PFSK-1 (cell line): Measurements from ENCODE around the gene RASSF4.

Experiments
- FOXP2 ChIP-seq: optimal IDR thresholded peaks from 2 replicates; pipeline ENCODE3; 2011; ENCODE audit warnings: borderline replicate concordance, control low read depth, inconsistent platforms; ENCODE audit not compliant: insufficient read depth; ENCODE audit errors: extremely low read length, extremely low read depth
- POLR2AphosphoS5 ChIP-seq: IDR thresholded peaks from 2 replicates; pipeline ENCODE4 v1.6.1; 2012; ENCODE audit warnings: low read depth, mild to moderate bottlenecking, control low read depth, low read length, moderate library complexity
- SIN3A ChIP-seq: IDR thresholded peaks from 2 replicates; pipeline ENCODE4 v1.6.1; 2012; ENCODE audit warnings: mild to moderate bottlenecking, low read length, moderate library complexity, borderline replicate concordance; ENCODE audit not compliant: insufficient read depth
- TAF1 ChIP-seq: IDR thresholded peaks from 2 replicates; pipeline ENCODE4 v1.6.1; 2012; ENCODE audit warnings: low read length, control low read depth, borderline replicate concordance; ENCODE audit not compliant: insufficient read depth
- TF ChIP-seq, protein P1 (sequence below), 2 experiments: IDR thresholded peaks; 2 replicates each; pipeline versions ENCODE4 v1.6.1 to v1.8.0; 2011 to 2012; ENCODE audit warnings: low read depth in 2 of 2, low read length in 2 of 2, control low read depth in 1 of 2, inconsistent platforms in 1 of 2, mild to moderate bottlenecking in 1 of 2, moderate library complexity in 1 of 2; ENCODE audit not compliant: insufficient read depth in 1 of 2

RASSF4 gene

DNA sequence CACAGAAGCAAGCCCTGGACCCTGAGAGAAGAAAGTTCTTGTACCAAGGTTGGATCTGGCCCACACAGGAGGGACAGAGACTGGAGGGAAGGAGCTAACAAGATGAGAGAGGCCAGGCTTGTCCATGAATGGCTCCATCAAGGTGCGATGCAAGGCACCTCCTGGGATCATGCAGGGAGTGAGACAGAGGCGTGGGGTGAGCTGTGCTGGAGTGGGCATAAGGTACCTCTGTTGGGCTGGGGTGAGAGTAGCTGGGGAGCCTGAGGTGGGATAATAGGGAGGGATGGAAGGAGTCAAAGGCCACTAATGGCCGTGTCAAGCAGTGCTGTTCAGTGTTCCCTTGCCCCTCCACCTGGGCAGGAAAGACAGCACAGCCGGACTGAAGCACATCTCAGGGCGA is 38.5 kb upstream of the RASSF4 start:
- TF ChIP-seq FOXP2 (no peak), TAF1 (no peak), SIN3A (no peak), POLR2AphosphoS5 (no peak)
- TF ChIP-seq, protein P1, sequence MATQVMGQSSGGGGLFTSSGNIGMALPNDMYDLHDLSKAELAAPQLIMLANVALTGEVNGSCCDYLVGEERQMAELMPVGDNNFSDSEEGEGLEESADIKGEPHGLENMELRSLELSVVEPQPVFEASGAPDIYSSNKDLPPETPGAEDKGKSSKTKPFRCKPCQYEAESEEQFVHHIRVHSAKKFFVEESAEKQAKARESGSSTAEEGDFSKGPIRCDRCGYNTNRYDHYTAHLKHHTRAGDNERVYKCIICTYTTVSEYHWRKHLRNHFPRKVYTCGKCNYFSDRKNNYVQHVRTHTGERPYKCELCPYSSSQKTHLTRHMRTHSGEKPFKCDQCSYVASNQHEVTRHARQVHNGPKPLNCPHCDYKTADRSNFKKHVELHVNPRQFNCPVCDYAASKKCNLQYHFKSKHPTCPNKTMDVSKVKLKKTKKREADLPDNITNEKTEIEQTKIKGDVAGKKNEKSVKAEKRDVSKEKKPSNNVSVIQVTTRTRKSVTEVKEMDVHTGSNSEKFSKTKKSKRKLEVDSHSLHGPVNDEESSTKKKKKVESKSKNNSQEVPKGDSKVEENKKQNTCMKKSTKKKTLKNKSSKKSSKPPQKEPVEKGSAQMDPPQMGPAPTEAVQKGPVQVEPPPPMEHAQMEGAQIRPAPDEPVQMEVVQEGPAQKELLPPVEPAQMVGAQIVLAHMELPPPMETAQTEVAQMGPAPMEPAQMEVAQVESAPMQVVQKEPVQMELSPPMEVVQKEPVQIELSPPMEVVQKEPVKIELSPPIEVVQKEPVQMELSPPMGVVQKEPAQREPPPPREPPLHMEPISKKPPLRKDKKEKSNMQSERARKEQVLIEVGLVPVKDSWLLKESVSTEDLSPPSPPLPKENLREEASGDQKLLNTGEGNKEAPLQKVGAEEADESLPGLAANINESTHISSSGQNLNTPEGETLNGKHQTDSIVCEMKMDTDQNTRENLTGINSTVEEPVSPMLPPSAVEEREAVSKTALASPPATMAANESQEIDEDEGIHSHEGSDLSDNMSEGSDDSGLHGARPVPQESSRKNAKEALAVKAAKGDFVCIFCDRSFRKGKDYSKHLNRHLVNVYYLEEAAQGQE (IDR thresholded peaks at IDR 0.05; ENCODE audit: insufficient read depth in 1 of 2, low read depth in 2 of 2, low read length in 2 of 2), result no peak

DNA sequence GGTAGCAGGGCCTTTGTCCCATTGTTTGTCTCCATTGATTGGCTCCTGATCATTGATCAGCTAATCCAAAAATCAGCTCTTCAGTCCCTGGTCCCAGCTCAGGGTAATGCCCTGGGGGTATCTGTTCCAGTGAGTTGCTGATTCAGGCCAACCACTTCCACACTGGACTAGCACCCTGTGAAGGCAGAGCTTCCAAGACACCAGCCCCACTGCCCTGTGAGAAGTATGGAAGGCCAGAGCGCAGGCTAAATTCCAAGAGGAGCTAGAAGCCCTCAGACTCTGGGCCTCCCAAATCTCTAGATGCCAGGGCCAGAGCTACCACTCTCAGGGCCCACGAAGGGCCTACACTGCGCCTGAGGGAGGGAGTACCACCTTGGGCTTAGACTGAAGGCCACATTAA is 38.1 kb upstream of the RASSF4 start:
- no peak for TF ChIP-seq TAF1
- TF ChIP-seq SIN3A, result no peak
- TF ChIP-seq POLR2AphosphoS5, result no peak
- no peak for TF ChIP-seq FOXP2
- TF ChIP-seq, protein P1 (IDR thresholded peaks at IDR 0.05; ENCODE audit: insufficient read depth in 1 of 2, low read depth in 2 of 2, low read length in 2 of 2), result no peak

DNA sequence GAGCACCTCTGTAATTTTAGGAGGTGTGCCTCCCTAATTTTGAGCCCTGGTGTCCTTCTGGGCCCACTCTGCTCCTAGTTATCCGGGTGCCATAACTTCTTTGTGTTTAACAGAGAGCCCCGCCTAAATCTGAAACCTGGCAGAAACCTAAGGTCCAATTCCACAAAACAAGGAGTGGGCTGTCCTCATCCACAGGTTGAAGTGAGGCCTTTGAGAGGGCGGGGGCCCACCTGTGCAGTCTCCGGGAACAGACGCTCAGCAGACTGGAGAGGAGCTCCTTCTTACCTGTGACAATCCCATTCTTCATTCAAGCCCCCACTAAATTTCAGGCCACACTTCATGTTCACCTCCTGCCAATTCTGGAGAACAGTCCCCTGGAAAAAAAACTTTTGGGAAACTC is 37.6 kb upstream of the RASSF4 start:
- TF ChIP-seq TAF1 (no peak), SIN3A (no peak), POLR2AphosphoS5 (no peak), FOXP2 (no peak)
- TF ChIP-seq, protein P1 (IDR thresholded peaks at IDR 0.05; ENCODE audit: insufficient read depth in 1 of 2, low read depth in 2 of 2, low read length in 2 of 2), result no peak

DNA sequence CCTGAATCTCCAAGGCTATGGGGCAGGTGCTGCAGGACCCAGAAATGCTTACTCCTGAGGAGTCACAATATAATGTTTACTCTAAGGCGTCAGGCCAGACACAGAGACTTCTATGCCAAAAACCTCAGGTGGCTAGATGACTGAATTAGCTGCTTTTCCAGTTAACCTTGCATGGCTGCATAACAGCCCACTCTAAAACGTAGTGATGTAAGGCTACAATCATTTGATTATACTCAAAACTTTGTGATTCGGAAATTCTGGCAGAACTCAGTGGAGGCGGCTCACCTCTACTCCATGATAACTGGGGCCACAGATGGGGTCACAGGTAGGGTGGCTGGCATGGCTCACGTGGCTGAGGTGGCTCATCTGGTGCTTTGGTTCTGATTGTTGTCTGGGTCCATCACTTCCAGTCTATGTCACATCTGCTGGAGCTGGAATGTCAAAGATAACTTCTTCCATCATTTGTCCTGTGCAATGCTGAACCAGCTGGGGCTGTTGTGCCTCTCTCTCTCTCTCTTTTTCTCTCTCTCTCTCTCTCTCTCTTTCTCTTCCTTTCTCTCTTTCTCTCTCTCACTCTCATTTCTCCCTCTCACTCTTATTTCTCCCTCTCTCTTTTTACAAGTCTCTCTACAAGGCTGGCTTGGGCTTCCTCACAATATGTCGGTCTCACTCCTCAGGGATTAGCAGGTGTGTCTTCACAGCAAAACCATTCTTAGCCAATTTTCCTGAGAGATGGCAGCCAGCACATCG is 36.6 kb upstream of the RASSF4 start:
- TF ChIP-seq POLR2AphosphoS5, result no peak
- TF ChIP-seq, protein P1 (IDR thresholded peaks at IDR 0.05; ENCODE audit: insufficient read depth in 1 of 2, low read depth in 2 of 2, low read length in 2 of 2), result no peak
- TF ChIP-seq SIN3A, result no peak
- TF ChIP-seq FOXP2, result no peak
